ENCODE data around the gene EPB41L3. TPM values are rescaled to one million over a fixed set of nuclear protein-coding genes. Genes with fewer than 3 reads are reported as not detected.

Gene EPB41L3
- total and polyA plus RNA-seq, 2 experiments from 2014 or later = 8.0 to 11.7 TPM

GRCh38 chr18:5585653-5586052, 41.9 kb upstream of the EPB41L3 start:
- Mint-ChIP-seq H3K27me3 (ENCODE audit: insufficient read depth, low read depth, poor library complexity) (no peaks in the 10 kb centered on the region), H3K9me3 (peaks cover 2% of the 10 kb centered on the region; the same call in 1 of the 3 replicates), H3K4me1 (peaks cover 32% of the 10 kb centered on the region), H3K4me3 (no peak overlapping the region), H3K36me3 (ENCODE audit: low read depth) (peaks cover 4% of the 10 kb centered on the region; the same call in 2 of the 3 replicates), H3K27ac (no peak overlapping the region)
- no peaks in the 10 kb centered on the region for H3K9me2 ChIP-seq (ENCODE audit: insufficient read depth)
- no peaks in the 10 kb centered on the region for H3K79me2 ChIP-seq (replicated peaks; ENCODE audit: insufficient read depth)
- no peak overlapping the region for H3K4me2 ChIP-seq
- no peaks in the 10 kb centered on the region for H4K20me1 ChIP-seq (replicated peaks; ENCODE audit: insufficient read depth)
- TF ChIP-seq JUNB (IDR thresholded peaks at IDR 0.05; ENCODE audit: unreplicated experiment) (no peak), EZH2 (IDR thresholded peaks at IDR 0.05; ENCODE audit: low read depth, unreplicated experiment) (no peak), STAT1 (IDR thresholded peaks at IDR 0.05; ENCODE audit: unreplicated experiment) (no peak)
- TF ChIP-seq, protein P1, sequence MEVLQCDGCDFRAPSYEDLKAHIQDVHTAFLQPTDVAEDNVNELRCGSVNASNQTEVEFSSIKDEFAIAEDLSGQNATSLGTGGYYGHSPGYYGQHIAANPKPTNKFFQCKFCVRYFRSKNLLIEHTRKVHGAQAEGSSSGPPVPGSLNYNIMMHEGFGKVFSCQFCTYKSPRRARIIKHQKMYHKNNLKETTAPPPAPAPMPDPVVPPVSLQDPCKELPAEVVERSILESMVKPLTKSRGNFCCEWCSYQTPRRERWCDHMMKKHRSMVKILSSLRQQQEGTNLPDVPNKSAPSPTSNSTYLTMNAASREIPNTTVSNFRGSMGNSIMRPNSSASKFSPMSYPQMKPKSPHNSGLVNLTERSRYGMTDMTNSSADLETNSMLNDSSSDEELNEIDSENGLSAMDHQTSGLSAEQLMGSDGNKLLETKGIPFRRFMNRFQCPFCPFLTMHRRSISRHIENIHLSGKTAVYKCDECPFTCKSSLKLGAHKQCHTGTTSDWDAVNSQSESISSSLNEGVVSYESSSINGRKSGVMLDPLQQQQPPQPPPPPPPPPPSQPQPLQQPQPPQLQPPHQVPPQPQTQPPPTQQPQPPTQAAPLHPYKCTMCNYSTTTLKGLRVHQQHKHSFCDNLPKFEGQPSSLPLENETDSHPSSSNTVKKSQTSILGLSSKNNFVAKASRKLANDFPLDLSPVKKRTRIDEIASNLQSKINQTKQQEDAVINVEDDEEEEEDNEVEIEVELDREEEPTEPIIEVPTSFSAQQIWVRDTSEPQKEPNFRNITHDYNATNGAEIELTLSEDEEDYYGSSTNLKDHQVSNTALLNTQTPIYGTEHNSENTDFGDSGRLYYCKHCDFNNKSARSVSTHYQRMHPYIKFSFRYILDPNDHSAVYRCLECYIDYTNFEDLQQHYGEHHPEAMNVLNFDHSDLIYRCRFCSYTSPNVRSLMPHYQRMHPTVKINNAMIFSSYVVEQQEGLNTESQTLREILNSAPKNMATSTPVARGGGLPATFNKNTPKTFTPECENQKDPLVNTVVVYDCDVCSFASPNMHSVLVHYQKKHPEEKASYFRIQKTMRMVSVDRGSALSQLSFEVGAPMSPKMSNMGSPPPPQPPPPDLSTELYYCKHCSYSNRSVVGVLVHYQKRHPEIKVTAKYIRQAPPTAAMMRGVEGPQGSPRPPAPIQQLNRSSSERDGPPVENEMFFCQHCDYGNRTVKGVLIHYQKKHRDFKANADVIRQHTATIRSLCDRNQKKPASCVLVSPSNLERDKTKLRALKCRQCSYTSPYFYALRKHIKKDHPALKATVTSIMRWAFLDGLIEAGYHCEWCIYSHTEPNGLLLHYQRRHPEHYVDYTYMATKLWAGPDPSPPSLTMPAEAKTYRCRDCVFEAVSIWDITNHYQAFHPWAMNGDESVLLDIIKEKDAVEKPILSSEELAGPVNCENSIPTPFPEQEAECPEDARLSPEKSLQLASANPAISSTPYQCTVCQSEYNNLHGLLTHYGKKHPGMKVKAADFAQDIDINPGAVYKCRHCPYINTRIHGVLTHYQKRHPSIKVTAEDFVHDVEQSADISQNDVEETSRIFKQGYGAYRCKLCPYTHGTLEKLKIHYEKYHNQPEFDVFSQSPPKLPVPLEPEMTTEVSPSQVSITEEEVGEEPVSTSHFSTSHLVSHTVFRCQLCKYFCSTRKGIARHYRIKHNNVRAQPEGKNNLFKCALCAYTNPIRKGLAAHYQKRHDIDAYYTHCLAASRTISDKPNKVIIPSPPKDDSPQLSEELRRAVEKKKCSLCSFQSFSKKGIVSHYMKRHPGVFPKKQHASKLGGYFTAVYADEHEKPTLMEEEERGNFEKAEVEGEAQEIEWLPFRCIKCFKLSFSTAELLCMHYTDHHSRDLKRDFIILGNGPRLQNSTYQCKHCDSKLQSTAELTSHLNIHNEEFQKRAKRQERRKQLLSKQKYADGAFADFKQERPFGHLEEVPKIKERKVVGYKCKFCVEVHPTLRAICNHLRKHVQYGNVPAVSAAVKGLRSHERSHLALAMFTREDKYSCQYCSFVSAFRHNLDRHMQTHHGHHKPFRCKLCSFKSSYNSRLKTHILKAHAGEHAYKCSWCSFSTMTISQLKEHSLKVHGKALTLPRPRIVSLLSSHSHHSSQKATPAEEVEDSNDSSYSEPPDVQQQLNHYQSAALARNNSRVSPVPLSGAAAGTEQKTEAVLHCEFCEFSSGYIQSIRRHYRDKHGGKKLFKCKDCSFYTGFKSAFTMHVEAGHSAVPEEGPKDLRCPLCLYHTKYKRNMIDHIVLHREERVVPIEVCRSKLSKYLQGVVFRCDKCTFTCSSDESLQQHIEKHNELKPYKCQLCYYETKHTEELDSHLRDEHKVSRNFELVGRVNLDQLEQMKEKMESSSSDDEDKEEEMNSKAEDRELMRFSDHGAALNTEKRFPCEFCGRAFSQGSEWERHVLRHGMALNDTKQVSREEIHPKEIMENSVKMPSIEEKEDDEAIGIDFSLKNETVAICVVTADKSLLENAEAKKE (CRISPR knock-in tag; IDR thresholded peaks at IDR 0.05) = no peak
- ATAC-seq (peak; percentile 15; the same call in 1 of the 3 replicates), DNase-seq (ENCODE audit: low spot score) (no peak)
- no peaks in the 10 kb centered on the region for H3K36me3 ChIP-seq (ENCODE audit: insufficient read depth)
- H3K4me3 ChIP-seq = no peak overlapping the region
- H2AFZ ChIP-seq = no peak overlapping the region
- peaks cover 24% of the 10 kb centered on the region for H3K4me1 ChIP-seq (ENCODE audit: insufficient read depth)
- no peaks in the 10 kb centered on the region for H3F3A ChIP-seq (replicated peaks; ENCODE audit: low read depth)
- no peak overlapping the region for H3K27ac ChIP-seq (ENCODE audit: low read depth)
- no peaks in the 10 kb centered on the region for H3K27me3 ChIP-seq (ENCODE audit: insufficient read depth)

GRCh38 chr18:5584746-5585417, 41.1 kb upstream of the EPB41L3 start:
- ATAC-seq (no peak), DNase-seq (ENCODE audit: low spot score) (no peak)
- H2AFZ ChIP-seq = 0 out of 2 replicates have a peak overlapping the region, but pooled peaks have one; percentile 15
- no peaks in the 10 kb centered on the region for H3K9me2 ChIP-seq (ENCODE audit: insufficient read depth)
- H3K79me2 ChIP-seq (replicated peaks; ENCODE audit: insufficient read depth) = no peaks in the 10 kb centered on the region
- Mint-ChIP-seq H3K27ac (no peak overlapping the region; the same call in 1 of the 2 replicates), H3K36me3 (ENCODE audit: low read depth) (no peaks in the 10 kb centered on the region), H3K4me3 (no peak overlapping the region), H3K27me3 (ENCODE audit: insufficient read depth, low read depth, poor library complexity) (no peaks in the 10 kb centered on the region), H3K9me3 (no peaks in the 10 kb centered on the region), H3K4me1 (peaks cover 32% of the 10 kb centered on the region)
- no peak overlapping the region for H3K27ac ChIP-seq (ENCODE audit: low read depth)
- H3K27me3 ChIP-seq (ENCODE audit: insufficient read depth) = no peaks in the 10 kb centered on the region
- no peaks in the 10 kb centered on the region for H3F3A ChIP-seq (replicated peaks; ENCODE audit: low read depth)
- H3K4me3 ChIP-seq = no peak overlapping the region
- H3K4me1 ChIP-seq (ENCODE audit: insufficient read depth) = peaks cover 24% of the 10 kb centered on the region
- no peaks in the 10 kb centered on the region for H3K36me3 ChIP-seq (ENCODE audit: insufficient read depth)
- no peak for TF ChIP-seq STAT1 (IDR thresholded peaks at IDR 0.05; ENCODE audit: unreplicated experiment)
- no peak overlapping the region for H3K4me2 ChIP-seq
- H4K20me1 ChIP-seq (replicated peaks; ENCODE audit: insufficient read depth) = no peaks in the 10 kb centered on the region
